Fibroblast of mammary gland (primary cell): ENCODE results near the gene SPATA3.

Experiments
- DNase-seq: peaks from one replicate; pipeline ENCODE4 v3.0.0-alpha.2; 2010; ENCODE audit warnings: low read depth
- H3K4me3 ChIP-seq: 2 replicates; pipeline ENCODE4 v1.5.1; 2011; ENCODE audit warnings: low read depth, mild to moderate bottlenecking, low read length, moderate library complexity; ENCODE audit not compliant: control insufficient read depth
- TF ChIP-seq, protein P1 (sequence below): conservative IDR thresholded peaks from 2 replicates; pipeline ENCODE4 v1.5.1; 2011; ENCODE audit warnings: low read depth, low read length, inconsistent platforms; ENCODE audit not compliant: control insufficient read depth, insufficient read depth

The SPATA3 gene

DNA sequence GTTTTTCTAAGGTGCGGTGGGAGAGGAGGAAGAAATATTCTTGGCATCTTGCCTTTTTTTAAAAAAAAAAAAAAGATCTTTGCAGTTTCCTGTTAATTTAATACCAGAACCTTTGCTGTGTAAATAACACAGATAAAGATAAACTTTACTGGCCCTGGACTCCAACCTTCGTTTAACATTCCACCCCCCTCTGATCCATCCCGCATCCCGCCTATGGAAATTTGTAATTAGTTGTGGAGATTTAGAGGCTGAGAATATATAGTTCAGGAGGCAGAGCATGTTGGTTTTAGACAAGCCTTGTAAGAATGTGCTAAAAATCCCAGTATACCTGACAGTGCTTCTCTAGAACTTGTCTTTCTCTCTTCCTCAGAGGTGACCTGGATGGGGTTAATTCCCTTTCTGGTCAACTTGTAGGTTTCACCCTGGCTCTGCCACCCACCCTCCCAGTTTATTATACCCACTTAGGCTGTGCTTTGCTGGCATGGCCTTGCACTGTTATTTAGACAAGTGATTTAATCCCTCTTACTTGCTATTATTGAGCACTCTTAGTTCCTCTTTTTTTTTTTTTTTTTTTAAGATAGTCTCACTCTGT is 38.5 kb downstream of the SPATA3 start:
- no peak overlapping the region for H3K4me3 ChIP-seq
- no peak for DNase-seq
- TF ChIP-seq, protein P1, sequence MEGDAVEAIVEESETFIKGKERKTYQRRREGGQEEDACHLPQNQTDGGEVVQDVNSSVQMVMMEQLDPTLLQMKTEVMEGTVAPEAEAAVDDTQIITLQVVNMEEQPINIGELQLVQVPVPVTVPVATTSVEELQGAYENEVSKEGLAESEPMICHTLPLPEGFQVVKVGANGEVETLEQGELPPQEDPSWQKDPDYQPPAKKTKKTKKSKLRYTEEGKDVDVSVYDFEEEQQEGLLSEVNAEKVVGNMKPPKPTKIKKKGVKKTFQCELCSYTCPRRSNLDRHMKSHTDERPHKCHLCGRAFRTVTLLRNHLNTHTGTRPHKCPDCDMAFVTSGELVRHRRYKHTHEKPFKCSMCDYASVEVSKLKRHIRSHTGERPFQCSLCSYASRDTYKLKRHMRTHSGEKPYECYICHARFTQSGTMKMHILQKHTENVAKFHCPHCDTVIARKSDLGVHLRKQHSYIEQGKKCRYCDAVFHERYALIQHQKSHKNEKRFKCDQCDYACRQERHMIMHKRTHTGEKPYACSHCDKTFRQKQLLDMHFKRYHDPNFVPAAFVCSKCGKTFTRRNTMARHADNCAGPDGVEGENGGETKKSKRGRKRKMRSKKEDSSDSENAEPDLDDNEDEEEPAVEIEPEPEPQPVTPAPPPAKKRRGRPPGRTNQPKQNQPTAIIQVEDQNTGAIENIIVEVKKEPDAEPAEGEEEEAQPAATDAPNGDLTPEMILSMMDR = no peak

GRCh38 chr2:231036131-231036530 is 40.2 kb downstream of the SPATA3 start:
- no peak overlapping the region for H3K4me3 ChIP-seq
- TF ChIP-seq, protein P1 = no peak
- DNase-seq = no peak

DNA sequence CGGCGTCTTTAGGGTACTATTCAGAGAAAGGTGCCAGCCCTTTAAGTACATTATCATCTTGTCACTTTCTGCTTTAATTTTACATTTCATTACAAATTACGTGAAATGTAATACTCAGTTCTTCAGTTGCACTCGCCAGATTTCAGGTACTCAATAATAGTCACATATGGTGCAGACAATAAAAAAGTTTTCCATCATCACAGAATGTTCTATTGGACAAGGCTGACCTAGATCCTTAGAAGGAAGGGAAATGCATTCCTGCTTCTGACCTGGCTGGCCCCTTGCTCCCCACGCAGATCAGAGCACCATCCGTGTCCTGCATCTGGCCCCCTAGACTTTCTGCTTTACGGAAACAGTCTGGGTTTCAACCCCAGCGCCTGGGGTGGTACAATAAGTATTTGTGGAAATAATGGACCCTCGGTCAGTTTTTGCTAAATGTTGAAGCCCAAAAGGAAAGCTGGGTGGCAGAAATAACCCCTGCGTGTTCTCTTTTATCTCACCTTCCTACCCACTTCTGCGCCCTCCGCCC is 40.7 kb downstream of the SPATA3 start:
- DNase-seq = no peak
- TF ChIP-seq, protein P1 = no peak
- H3K4me3 ChIP-seq = no peak overlapping the region

- TF ChIP-seq, protein P1 = no peak
- no peak for DNase-seq
- H3K4me3 ChIP-seq = no peak within 1 kb of the TSS
These were observed 41.3 kb downstream of the SPATA3 start, which contains the start of gene C2orf72 for GRCh38 chr2:231037202-231037730. Gene C2orf72 (plus strand): TSS chr2:231037523. CDS start chr2:231037566, 43 bp downstream.

- TF ChIP-seq, protein P1 = no peak
- no peak overlapping the region for H3K4me3 ChIP-seq
- no peak for DNase-seq
These were observed 42.0 kb downstream of the SPATA3 start for GRCh38 chr2:231037731-231038482.

GRCh38 chr2:231038483-231039293 is 42.8 kb downstream of the SPATA3 start:
- no peak overlapping the region for H3K4me3 ChIP-seq
- no peak for DNase-seq
- TF ChIP-seq, protein P1 = no peak
